ENCODE results near the gene NELFB. TPM values are rescaled to one million over a fixed set of nuclear protein-coding genes. Genes with fewer than 3 reads are reported as not detected.

NELFB gene
- total and polyA plus RNA-seq, 9 of the 15 experiments (the other 6 are each of a cell fraction or from before 2014, with no cell fraction given): 0.24 to 84.0 (median 29.7) TPM

- no peak for TF ChIP-seq RERE (CRISPR knock-in tag; IDR thresholded peaks at IDR 0.05; ENCODE audit: borderline replicate concordance)
- no peak for TF ChIP-seq FOXK1 (CRISPR knock-in tag; IDR thresholded peaks at IDR 0.05; ENCODE audit: borderline replicate concordance)
- TF ChIP-seq NFE2 (IDR thresholded peaks at IDR 0.05; ENCODE audit: low read depth): no peak
- TF ChIP-seq TCF3 (CRISPR knock-in tag; IDR thresholded peaks at IDR 0.05): no peak
- no peak for TF ChIP-seq ZBTB34 (CRISPR knock-in tag; IDR thresholded peaks at IDR 0.05)
- TF ChIP-seq ZBTB43 (CRISPR knock-in tag; IDR thresholded peaks at IDR 0.05): no peak
- no peak for TF ChIP-seq ETV5 (CRISPR knock-in tag; IDR thresholded peaks at IDR 0.05; ENCODE audit: low read depth)
- TF ChIP-seq BCLAF1 (IDR thresholded peaks at IDR 0.05; ENCODE audit: borderline replicate concordance in 1 of 2, control insufficient read depth in 1 of 2, low read depth in 2 of 2, low read length in 1 of 2): no peak
- no peak for TF ChIP-seq MLX (CRISPR knock-in tag; conservative IDR thresholded peaks at IDR 0.05)
Measured at GRCh38 chr9:137227054-137227852, 27.9 kb upstream of the NELFB start, which contains the start of gene RNF224 (continued).
